Endothelial cell of umbilical vein (primary cell): ENCODE data around the gene ZFYVE9. TPM values are rescaled to one million over a fixed set of nuclear protein-coding genes. Genes with fewer than 3 reads are reported as not detected.

Experiments used
- BruUV-seq: library from RNA; stranded (reverse); fragments of 400-500 nt; replicated peaks from 2 replicates; lab custom pipeline; 2021; lab: Mats Ljungman, UMichigan
- CTCF ChIA-PET: fragments of 300-600, 350-600 bp; sonication (Branson Sonifier 250); formaldehyde crosslinking; loops from one replicate; lab custom pipeline; 2021; ENCODE audit warnings: antibody characterized with exemption, inconsistent platforms; lab: Charles Lee
- POLR2A ChIA-PET: fragments of 300-600, 350-600 bp; sonication (Branson Sonifier 250); formaldehyde crosslinking; loops from one replicate; lab custom pipeline; 2021; ENCODE audit warnings: antibody characterized with exemption, inconsistent platforms; lab: Charles Lee
- DNase-seq: peaks from one replicate; pipeline ENCODE4 v3.0.0-alpha.2; 2011; ENCODE audit warnings: low read depth, low spot score
- FAIRE-seq: peaks from 2 replicates; lab custom pipeline; 2011; peaks lifted over from hg19 to GRCh38; lab: Jason Lieb, UNC
- H2AFZ ChIP-seq: 2 replicates; pipeline ENCODE4 v1.6.0; 2012; ENCODE audit warnings: low read depth, low read length, control low read depth, inconsistent platforms
- H3K27ac ChIP-seq: 2 replicates; pipeline ENCODE4 v1.5.1; 2011; ENCODE audit warnings: low read depth, mild to moderate bottlenecking, control low read depth, low read length, moderate library complexity; ENCODE audit not compliant: insufficient read depth
- H3K27me3 ChIP-seq, 2 experiments: 2 replicates each; pipeline versions ENCODE4 v1.6.0 to v1.6.1; 2011; ENCODE audit warnings: low read length in 2 of 2, mixed read lengths in 1 of 2; ENCODE audit not compliant: control insufficient read depth in 2 of 2, insufficient read depth in 2 of 2
- H3K36me3 ChIP-seq, 2 experiments: 2 replicates in 1 of 2; 3 replicates in 1 of 2; pipeline ENCODE4 v1.5.1; 2011; ENCODE audit warnings: low read length in 2 of 2, mild to moderate bottlenecking in 1 of 2, moderate library complexity in 1 of 2; ENCODE audit not compliant: control insufficient read depth in 2 of 2, insufficient read depth in 2 of 2; ENCODE audit errors: extremely low read depth in 1 of 2
- H3K4me1 ChIP-seq: 3 replicates; pipeline ENCODE4 v1.5.1; 2011; ENCODE audit warnings: mild to moderate bottlenecking, low read length; ENCODE audit not compliant: control insufficient read depth, insufficient read depth; ENCODE audit errors: extremely low read depth
- H3K4me2 ChIP-seq: 2 replicates; pipeline ENCODE4 v1.6.1; 2011; ENCODE audit warnings: low read length, control low read depth, mixed read lengths; ENCODE audit not compliant: insufficient read depth
- H3K4me3 ChIP-seq, 3 experiments: fragments of 200-600 bp in 1 of 3; sonication (generic), shearing (Covaris generic) in 1 of 3; replicated peaks in 1 of 3; 2 replicates each; pipeline ENCODE4 v1.5.1; 2011 to 2016; ENCODE audit warnings: control low read depth in 3 of 3, low read length in 3 of 3, mild to moderate bottlenecking in 2 of 3, inconsistent platforms in 1 of 3, low read depth in 1 of 3, moderate library complexity in 1 of 3; ENCODE audit not compliant: insufficient read depth in 1 of 3
- H3K79me2 ChIP-seq: 2 replicates; pipeline ENCODE4 v1.6.0; 2012; ENCODE audit warnings: low read length, inconsistent platforms; ENCODE audit not compliant: control insufficient read depth, insufficient read depth
- H3K9ac ChIP-seq: replicated peaks from 2 replicates; pipeline ENCODE3; 2011; ENCODE audit warnings: low read length, control low read depth; ENCODE audit not compliant: insufficient read depth; ENCODE audit errors: extremely low read depth
- H3K9me1 ChIP-seq: replicated peaks from 3 replicates; pipeline ENCODE4 v1.6.0; 2011; ENCODE audit warnings: mild to moderate bottlenecking, low read length; ENCODE audit not compliant: control insufficient read depth, insufficient read depth; ENCODE audit errors: extremely low read depth
- H3K9me3 ChIP-seq: replicated peaks from 2 replicates; pipeline ENCODE4 v1.5.1; 2012; ENCODE audit warnings: low read length, inconsistent platforms; ENCODE audit not compliant: control insufficient read depth, insufficient read depth
- H4K20me1 ChIP-seq: replicated peaks from 2 replicates; pipeline ENCODE3; 2011; ENCODE audit warnings: mild to moderate bottlenecking, low read length; ENCODE audit not compliant: control insufficient read depth, insufficient read depth; ENCODE audit errors: extremely low read depth
- EZH2 ChIP-seq: IDR thresholded peaks from 2 replicates; pipeline ENCODE4 v1.6.1; 2012; ENCODE audit warnings: borderline replicate concordance, low read depth, mild to moderate bottlenecking, moderate library complexity, low read length, inconsistent platforms; ENCODE audit not compliant: severe bottlenecking
- FOS ChIP-seq: IDR thresholded peaks from 2 replicates; pipeline ENCODE4 v1.6.1; 2011; ENCODE audit warnings: mild to moderate bottlenecking, low read length, moderate library complexity, borderline replicate concordance; ENCODE audit not compliant: insufficient read depth
- GATA2 ChIP-seq: IDR thresholded peaks from 2 replicates; pipeline ENCODE4 v1.7.0; 2011; ENCODE audit warnings: low read depth, mild to moderate bottlenecking, moderate library complexity, mixed read lengths, low read length; ENCODE audit not compliant: insufficient read length, insufficient read depth
- JUN ChIP-seq: IDR thresholded peaks from 2 replicates; pipeline ENCODE4 v1.6.1; 2011; ENCODE audit warnings: borderline replicate concordance, low read depth; ENCODE audit not compliant: insufficient read length, insufficient read depth
- MYC ChIP-seq: IDR thresholded peaks from one replicate; pipeline ENCODE4 v1.6.1; 2011; ENCODE audit warnings: mild to moderate bottlenecking, low read depth, low read length
- POLR2A ChIP-seq: IDR thresholded peaks from 2 replicates; pipeline ENCODE4 v1.6.1; 2012; ENCODE audit warnings: low read depth, mild to moderate bottlenecking, control low read depth, low read length
- POLR2AphosphoS5 ChIP-seq: IDR thresholded peaks from 2 replicates; pipeline ENCODE4 v1.6.1; 2012; ENCODE audit warnings: low read depth, mild to moderate bottlenecking, control low read depth, low read length, moderate library complexity; ENCODE audit not compliant: insufficient read depth
- dilution Hi-C: fragments of 300-500 bp; cut with MboI; formaldehyde crosslinking; loops from one replicate; pipeline ENCODE4 v1.15.0; 2019; ENCODE audit warnings: low sequenced_read_pairs; ENCODE audit not compliant: extremely low pct_ligation_motif_present
- intact Hi-C: fragments of 100-400 bp; cut with micrococcal nuclease; formaldehyde crosslinking; loops from one replicate; pipeline ENCODE4 v1.10.0; 2022
- polyA plus RNA-seq, 4 experiments: library from polyadenylated mRNA; depleted of rRNA in 3 of 4; stranded (reverse) in 3 of 4; unstranded in 1 of 4; fragments of >200 nt; gene quantifications; 2 replicates each; pipeline versions ENCODE4 v1.2.1 to v1.2.3, GENCODE V29; 2011 to 2012; ENCODE audit warnings: missing spikeins in 1 of 4
- total RNA-seq: library from RNA; stranded (reverse); gene quantifications from 2 replicates; pipeline ENCODE4 v1.2.3, GENCODE V29; 2021
- TF ChIP-seq, protein P1 (sequence below), 2 donors: IDR thresholded peaks; 1 replicate in 1 of 2; 2 replicates in 1 of 2; pipeline ENCODE4 v1.5.1; 2011; ENCODE audit warnings: low read length in 2 of 2, mild to moderate bottlenecking in 2 of 2, moderate library complexity in 2 of 2, control low read depth in 1 of 2, inconsistent platforms in 1 of 2, low read depth in 1 of 2; ENCODE audit not compliant: insufficient read depth in 1 of 2; ENCODE audit errors: extremely low read depth in 1 of 2
- TF ChIP-seq, protein P2 (sequence below): IDR thresholded peaks from 2 replicates; pipeline ENCODE4 v1.6.1; 2011; ENCODE audit not compliant: insufficient read depth, insufficient read length

Gene ZFYVE9
- total and polyA plus RNA-seq, 2 donors (not counting 3 experiments of a cell fraction or from before 2014, with no cell fraction given), result 4.1 to 16.8 TPM

DNA sequence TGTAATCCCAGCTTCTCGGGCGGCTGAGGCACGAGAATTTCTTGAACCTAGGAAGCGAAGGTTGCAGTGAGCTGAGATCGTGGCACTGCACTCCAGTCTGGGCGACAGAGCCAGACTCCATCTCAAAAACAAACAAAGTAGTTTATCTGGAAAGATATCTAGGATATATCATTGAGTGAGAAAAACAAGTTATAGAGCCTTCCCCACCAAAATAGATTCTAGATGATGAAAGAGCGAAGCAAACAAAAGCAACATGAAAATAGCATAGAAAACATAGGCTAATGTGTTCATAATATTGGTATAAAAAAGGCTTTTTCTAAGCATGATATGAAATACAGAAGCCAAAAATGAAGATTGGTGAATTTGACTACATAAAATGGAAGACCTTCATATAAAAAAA lies 52.1 kb downstream of the ZFYVE9 start:
- Histone ChIP-seq H3K36me3 (no peaks in the 10 kb centered on the region), H3K27me3 (no peaks in the 10 kb centered on the region), H4K20me1 (no peaks in the 10 kb centered on the region), H3K9ac (no peak overlapping the region), H3K4me3 (no peak overlapping the region), H3K9me1 (no peaks in the 10 kb centered on the region), H3K4me1 (peaks cover 11% of the 10 kb centered on the region), H3K4me2 (no peak overlapping the region), H2AFZ (no peak overlapping the region), H3K79me2 (peaks cover 9% of the 10 kb centered on the region), H3K27ac (no peak overlapping the region), H3K9me3 (no peaks in the 10 kb centered on the region)
- POLR2A ChIA-PET, result no interaction called here
- CTCF ChIA-PET, result interaction anchor here (1.3 kb wide), 1 partner anchor 10 kb away, joined by 6 read pairs; no protein-coding TSS in a partner anchor
- FAIRE-seq (no peak), DNase-seq (no peak)
- dilution Hi-C loops, result no loop called here
- no TSS peak for BruUV-seq
- TF ChIP-seq, protein P1, sequence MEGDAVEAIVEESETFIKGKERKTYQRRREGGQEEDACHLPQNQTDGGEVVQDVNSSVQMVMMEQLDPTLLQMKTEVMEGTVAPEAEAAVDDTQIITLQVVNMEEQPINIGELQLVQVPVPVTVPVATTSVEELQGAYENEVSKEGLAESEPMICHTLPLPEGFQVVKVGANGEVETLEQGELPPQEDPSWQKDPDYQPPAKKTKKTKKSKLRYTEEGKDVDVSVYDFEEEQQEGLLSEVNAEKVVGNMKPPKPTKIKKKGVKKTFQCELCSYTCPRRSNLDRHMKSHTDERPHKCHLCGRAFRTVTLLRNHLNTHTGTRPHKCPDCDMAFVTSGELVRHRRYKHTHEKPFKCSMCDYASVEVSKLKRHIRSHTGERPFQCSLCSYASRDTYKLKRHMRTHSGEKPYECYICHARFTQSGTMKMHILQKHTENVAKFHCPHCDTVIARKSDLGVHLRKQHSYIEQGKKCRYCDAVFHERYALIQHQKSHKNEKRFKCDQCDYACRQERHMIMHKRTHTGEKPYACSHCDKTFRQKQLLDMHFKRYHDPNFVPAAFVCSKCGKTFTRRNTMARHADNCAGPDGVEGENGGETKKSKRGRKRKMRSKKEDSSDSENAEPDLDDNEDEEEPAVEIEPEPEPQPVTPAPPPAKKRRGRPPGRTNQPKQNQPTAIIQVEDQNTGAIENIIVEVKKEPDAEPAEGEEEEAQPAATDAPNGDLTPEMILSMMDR (IDR thresholded peaks at IDR 0.05; ENCODE audit: extremely low read depth in 1 of 2, insufficient read depth in 1 of 2, low read depth in 1 of 2, low read length in 2 of 2), result no peak
- no peak for TF ChIP-seq JUN
- TF ChIP-seq MYC, result no peak
- TF ChIP-seq FOS, result no peak
- TF ChIP-seq EZH2, result no peak
- TF ChIP-seq, protein P2, sequence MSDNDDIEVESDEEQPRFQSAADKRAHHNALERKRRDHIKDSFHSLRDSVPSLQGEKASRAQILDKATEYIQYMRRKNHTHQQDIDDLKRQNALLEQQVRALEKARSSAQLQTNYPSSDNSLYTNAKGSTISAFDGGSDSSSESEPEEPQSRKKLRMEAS, result no peak
- no peak for TF ChIP-seq POLR2AphosphoS5
- no peak for TF ChIP-seq POLR2A
- no peak for TF ChIP-seq GATA2
- intact Hi-C loops, result no loop called here
